HepG2 (cell line): ENCODE measurements around the gene NOXO1. TPM values are rescaled to one million over a fixed set of nuclear protein-coding genes. Genes with fewer than 3 reads are reported as not detected.

Source experiments
- ATF6 ChIP-seq: sonication (generic); formaldehyde crosslinking; conservative IDR thresholded peaks from 2 replicates; pipeline ENCODE4 v1.4.0; 2020; ENCODE audit warnings: missing genetic modification reagents
- CTCF ChIP-seq: sonication (generic); formaldehyde crosslinking; IDR thresholded peaks from 2 replicates; pipeline ENCODE4 v1.5.0; 2020; ENCODE audit warnings: mild to moderate bottlenecking, missing genetic modification reagents, moderate library complexity
- FOXK1 ChIP-seq: sonication (generic); formaldehyde crosslinking; IDR thresholded peaks from 2 replicates; pipeline ENCODE4 v1.4.0; 2020; ENCODE audit warnings: low read depth, missing genetic modification reagents, borderline replicate concordance
- GATAD1 ChIP-seq: IDR thresholded peaks from 2 replicates; pipeline ENCODE4 v1.6.1; 2016; ENCODE audit warnings: missing genetic modification reagents, missing compliant biosample characterization
- GZF1 ChIP-seq: sonication (generic); formaldehyde crosslinking; IDR thresholded peaks from 2 replicates; pipeline ENCODE4 v1.5.1; 2020; ENCODE audit warnings: mild to moderate bottlenecking, missing genetic modification reagents
- HDAC2 ChIP-seq: sonication (generic); formaldehyde crosslinking; IDR thresholded peaks from 2 replicates; pipeline ENCODE4 v1.4.0; 2020; ENCODE audit warnings: missing genetic modification reagents
- HNF1B ChIP-seq: sonication (generic); formaldehyde crosslinking; IDR thresholded peaks from 2 replicates; pipeline ENCODE4 v1.5.1; 2020; ENCODE audit warnings: mild to moderate bottlenecking, moderate library complexity, missing genetic modification reagents
- JUNB ChIP-seq: sonication (generic); formaldehyde crosslinking; IDR thresholded peaks from 2 replicates; pipeline ENCODE4 v1.8.0; 2022; ENCODE audit warnings: missing genetic modification reagents, mild to moderate bottlenecking, borderline replicate concordance
- KLF13 ChIP-seq: sonication (generic); formaldehyde crosslinking; IDR thresholded peaks from 2 replicates; pipeline ENCODE4 v1.4.0; 2020; ENCODE audit warnings: mild to moderate bottlenecking, missing genetic modification reagents
- MAZ ChIP-seq, 2 experiments: sonication (generic) in 1 of 2; formaldehyde crosslinking in 1 of 2; IDR thresholded peaks; 2 replicates each; pipeline versions ENCODE4 v1.5.0 to v1.6.1; 2012 to 2020; ENCODE audit warnings: low read depth in 2 of 2, mild to moderate bottlenecking in 2 of 2, borderline replicate concordance in 1 of 2, improper control_type of control experiment in 1 of 2, low read length in 1 of 2, missing genetic modification reagents in 1 of 2, moderate library complexity in 1 of 2
- MED1 ChIP-seq: sonication (generic); formaldehyde crosslinking; IDR thresholded peaks from 2 replicates; pipeline ENCODE4 v1.4.0; 2020; ENCODE audit warnings: missing genetic modification reagents
- SOX6 ChIP-seq, 2 experiments: fragments of 450-650 bp in 1 of 2; sonication (generic) in 1 of 2; formaldehyde crosslinking in 1 of 2; IDR thresholded peaks; 2 replicates each; pipeline versions ENCODE4 v1.4.0 to v1.6.1; 2017 to 2020; ENCODE audit warnings: antibody characterized with exemption in 1 of 2, mild to moderate bottlenecking in 1 of 2, missing genetic modification reagents in 1 of 2
- ZBTB7B ChIP-seq: sonication (generic); formaldehyde crosslinking; IDR thresholded peaks from 2 replicates; pipeline ENCODE4 v1.4.0; 2020; ENCODE audit warnings: missing genetic modification reagents
- ZMAT5 ChIP-seq: sonication (generic); formaldehyde crosslinking; IDR thresholded peaks from 2 replicates; pipeline ENCODE4 v1.5.0; 2020; ENCODE audit warnings: mild to moderate bottlenecking, low read depth, missing genetic modification reagents, borderline replicate concordance
- ZMYM2 ChIP-seq: sonication (generic); formaldehyde crosslinking; IDR thresholded peaks from 2 replicates; pipeline ENCODE4 v1.8.0; 2022; ENCODE audit warnings: mild to moderate bottlenecking, missing genetic modification reagents
- ZNF12 ChIP-seq: sonication (generic); formaldehyde crosslinking; IDR thresholded peaks from 2 replicates; pipeline ENCODE4 v1.5.0; 2020; ENCODE audit warnings: missing genetic modification reagents
- ZNF143 ChIP-seq: sonication (generic); formaldehyde crosslinking; IDR thresholded peaks from 2 replicates; pipeline ENCODE4 v1.4.0; 2020; ENCODE audit warnings: missing genetic modification reagents
- ZNF451 ChIP-seq: sonication (generic); formaldehyde crosslinking; IDR thresholded peaks from 2 replicates; pipeline ENCODE4 v1.5.0; 2020; ENCODE audit warnings: mild to moderate bottlenecking, missing genetic modification reagents
- ZNF639 ChIP-seq: conservative IDR thresholded peaks from 2 replicates; pipeline ENCODE4 v1.6.1; 2018; ENCODE audit warnings: missing genetic modification reagents
- ZNF75D ChIP-seq: sonication (generic); formaldehyde crosslinking; IDR thresholded peaks from 2 replicates; pipeline ENCODE4 v1.8.1; 2023; ENCODE audit warnings: missing genetic modification reagents, mild to moderate bottlenecking, borderline replicate concordance
- polyA plus RNA-seq, 8 experiments: library from polyadenylated mRNA; depleted of rRNA in 3 of 8; stranded (reverse) in 7 of 8; unstranded in 1 of 8; fragments of >200 nt; fragmentation: Illumina TruSeq in 4 of 8; extraction: Trizol in 4 of 8; gene quantifications; 2 replicates each; pipeline versions ENCODE4 v1.2.1 to v1.2.3, GENCODE V29; 2011 to 2016; ENCODE audit warnings: low read depth in 4 of 8, missing spikeins in 1 of 8, mixed read lengths in 1 of 8; ENCODE audit not compliant: insufficient read depth in 1 of 8
- total RNA-seq, 5 experiments: library from RNA; depleted of rRNA; stranded (reverse); fragments of >200 nt; fragmentation: Illumina TruSeq; extraction: Trizol; gene quantifications; 2 replicates each; pipeline ENCODE4 v1.2.3, GENCODE V29; 2016; ENCODE audit warnings: low read depth in 1 of 5

Gene NOXO1
- total and polyA plus RNA-seq, 2 of the 13 experiments (the other 11 are each of a cell fraction or from before 2014, with no cell fraction given): 0.69 to 1.4 TPM

- TF ChIP-seq ZMAT5 (CRISPR knock-in tag) (no peak), HDAC2 (CRISPR knock-in tag) (peak; percentile 37; the same call in 1 of the 2 replicates), MAZ (IDR thresholded peaks at IDR 0.05; ENCODE audit: borderline replicate concordance, low read depth, low read length) (peak; percentile 73; the same call in 1 of the 2 replicates), MAZ (CRISPR knock-in tag; IDR thresholded peaks at IDR 0.05; ENCODE audit: low read depth) (peak; percentile 66; the same call in 1 of the 2 replicates), HNF1B (CRISPR knock-in tag) (0 out of 2 replicates have a peak, but pooled peaks have one; percentile 27), ZBTB7B (CRISPR knock-in tag) (peak; percentile 43; the same call in 1 of the 2 replicates), ZMYM2 (CRISPR knock-in tag) (no peak), ZNF639 (CRISPR knock-in tag) (0 out of 2 replicates have a peak, but pooled peaks have one; percentile 29), SOX6 (IDR thresholded peaks at IDR 0.05) (no peak), SOX6 (CRISPR knock-in tag; IDR thresholded peaks at IDR 0.05) (peak; percentile 41; the same call in 1 of the 2 replicates), FOXK1 (CRISPR knock-in tag) (peak; percentile 49; the same call in 1 of the 2 replicates), ZNF12 (CRISPR knock-in tag) (no peak), CTCF (CRISPR knock-in tag) (peak; percentile 96), JUNB (CRISPR knock-in tag) (no peak), GZF1 (CRISPR knock-in tag) (0 out of 2 replicates have a peak, but pooled peaks have one; percentile 62), GATAD1 (CRISPR knock-in tag) (0 out of 2 replicates have a peak, but pooled peaks have one; percentile 47), ZNF143 (peak; percentile 27; the same call in 1 of the 2 replicates), ZNF75D (no peak), ATF6 (CRISPR knock-in tag) (no peak), ZNF451 (CRISPR knock-in tag) (0 out of 2 replicates have a peak, but pooled peaks have one; percentile 24), KLF13 (CRISPR knock-in tag) (no peak), MED1 (CRISPR knock-in tag) (peak; percentile 47)
Observed at GRCh38 chr16:2003827-2004641, 22.8 kb upstream of the NOXO1 start (continued).
